Dermis lymphatic vessel endothelial cell (primary cell): ENCODE results near the gene AK2. TPM values are rescaled to one million over a fixed set of nuclear protein-coding genes. Genes with fewer than 3 reads are reported as not detected.

Experiments
- total RNA-seq: library from RNA; depleted of rRNA; stranded (reverse); fragments of >200 nt; gene quantifications from 2 replicates; pipeline ENCODE4 v1.2.1, GENCODE V29; 2014

The AK2 gene
- 69.0 and 74.4 TPM in 2 replicates for total RNA-seq

GRCh38 chr1:33036526-33037503 is at the start of gene AK2:
Gene AK2, minus strand, starts transcription at chr1:33036883. Its CDS starts 55 bp downstream, at chr1:33036828.

GRCh38 chr1:33080885-33081553 is 44.3 kb upstream of the AK2 start, which contains the start of gene AZIN2:
Gene AZIN2, plus strand, starts transcription at chr1:33081153. Its CDS starts 1,097 bp downstream, at chr1:33082250.

GRCh38 chr1:32964461-32965250 is 72.0 kb downstream of the AK2 start, which contains the start of gene RNF19B:
Gene RNF19B, minus strand, starts transcription at chr1:32964809. Its CDS starts 124 bp downstream, at chr1:32964685.

Other genes starting within 250 kb of the AK2 start
- gene YARS1, start 219.5 kb downstream of the AK2 start, total RNA-seq, result 53.0 and 55.7 TPM in 2 replicates
- 15.6 and 18.3 TPM in 2 replicates for gene S100PBP, start 219.2 kb downstream of the AK2 start, total RNA-seq
- gene FNDC5, start 166.0 kb downstream of the AK2 start, total RNA-seq, result under 0.01 and 0.17 TPM in 2 replicates
- gene HPCA, start 150.4 kb downstream of the AK2 start, total RNA-seq, result not detected in 2 replicates
- 9.1 and 10.2 TPM in 2 replicates for gene TMEM54, start 135.5 kb downstream of the AK2 start, total RNA-seq
- gene RNF19B, start 72.1 kb downstream of the AK2 start, total RNA-seq, result 10.7 and 12.1 TPM in 2 replicates
- 0.54 and 2.3 TPM in 2 replicates for gene AZIN2, start 44.3 kb upstream of the AK2 start, total RNA-seq
- gene TRIM62, start 145.2 kb upstream of the AK2 start, total RNA-seq, result 1.4 and 2.1 TPM in 2 replicates
- 6.3 and 7.2 TPM in 2 replicates for gene ZNF362, start 219.6 kb upstream of the AK2 start, total RNA-seq